Fibroblast of the aortic adventitia (primary cell): ENCODE measurements around the gene CCDC34. TPM values are rescaled to one million over a fixed set of nuclear protein-coding genes. Genes with fewer than 3 reads are reported as not detected.

Source experiments
- DNase-seq: peaks from one replicate; pipeline ENCODE4 v3.0.0-alpha.2; 2010; ENCODE audit warnings: low read depth
- H3K4me3 ChIP-seq: 2 replicates; pipeline ENCODE4 v1.5.1; 2011; ENCODE audit warnings: low read depth, mild to moderate bottlenecking, control low read depth, low read length, moderate library complexity
- total RNA-seq: library from RNA; depleted of rRNA; stranded (reverse); fragments of >200 nt; gene quantifications from 2 replicates; pipeline ENCODE4 v1.2.3, GENCODE V29; 2012; ENCODE audit warnings: low replicate concordance
- TF ChIP-seq, protein P1 (sequence below): IDR thresholded peaks from 2 replicates; pipeline ENCODE4 v1.5.1; 2011; ENCODE audit warnings: mild to moderate bottlenecking, low read length, control low read depth, inconsistent platforms; ENCODE audit not compliant: insufficient read depth

Gene CCDC34
- total RNA-seq, 1 donor: 10.7 TPM

GRCh38 chr11:27394781-27395228 lies 31.8 kb upstream of the CCDC34 start:
- no peak for DNase-seq
- TF ChIP-seq, protein P1, sequence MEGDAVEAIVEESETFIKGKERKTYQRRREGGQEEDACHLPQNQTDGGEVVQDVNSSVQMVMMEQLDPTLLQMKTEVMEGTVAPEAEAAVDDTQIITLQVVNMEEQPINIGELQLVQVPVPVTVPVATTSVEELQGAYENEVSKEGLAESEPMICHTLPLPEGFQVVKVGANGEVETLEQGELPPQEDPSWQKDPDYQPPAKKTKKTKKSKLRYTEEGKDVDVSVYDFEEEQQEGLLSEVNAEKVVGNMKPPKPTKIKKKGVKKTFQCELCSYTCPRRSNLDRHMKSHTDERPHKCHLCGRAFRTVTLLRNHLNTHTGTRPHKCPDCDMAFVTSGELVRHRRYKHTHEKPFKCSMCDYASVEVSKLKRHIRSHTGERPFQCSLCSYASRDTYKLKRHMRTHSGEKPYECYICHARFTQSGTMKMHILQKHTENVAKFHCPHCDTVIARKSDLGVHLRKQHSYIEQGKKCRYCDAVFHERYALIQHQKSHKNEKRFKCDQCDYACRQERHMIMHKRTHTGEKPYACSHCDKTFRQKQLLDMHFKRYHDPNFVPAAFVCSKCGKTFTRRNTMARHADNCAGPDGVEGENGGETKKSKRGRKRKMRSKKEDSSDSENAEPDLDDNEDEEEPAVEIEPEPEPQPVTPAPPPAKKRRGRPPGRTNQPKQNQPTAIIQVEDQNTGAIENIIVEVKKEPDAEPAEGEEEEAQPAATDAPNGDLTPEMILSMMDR: no peak
- H3K4me3 ChIP-seq: no peak overlapping the region

- H3K4me3 ChIP-seq: no peak overlapping the region
- DNase-seq: peak; percentile 96
- TF ChIP-seq, protein P1: no peak
Measured at GRCh38 chr11:27392278-27393114, 29.5 kb upstream of the CCDC34 start.

DNA sequence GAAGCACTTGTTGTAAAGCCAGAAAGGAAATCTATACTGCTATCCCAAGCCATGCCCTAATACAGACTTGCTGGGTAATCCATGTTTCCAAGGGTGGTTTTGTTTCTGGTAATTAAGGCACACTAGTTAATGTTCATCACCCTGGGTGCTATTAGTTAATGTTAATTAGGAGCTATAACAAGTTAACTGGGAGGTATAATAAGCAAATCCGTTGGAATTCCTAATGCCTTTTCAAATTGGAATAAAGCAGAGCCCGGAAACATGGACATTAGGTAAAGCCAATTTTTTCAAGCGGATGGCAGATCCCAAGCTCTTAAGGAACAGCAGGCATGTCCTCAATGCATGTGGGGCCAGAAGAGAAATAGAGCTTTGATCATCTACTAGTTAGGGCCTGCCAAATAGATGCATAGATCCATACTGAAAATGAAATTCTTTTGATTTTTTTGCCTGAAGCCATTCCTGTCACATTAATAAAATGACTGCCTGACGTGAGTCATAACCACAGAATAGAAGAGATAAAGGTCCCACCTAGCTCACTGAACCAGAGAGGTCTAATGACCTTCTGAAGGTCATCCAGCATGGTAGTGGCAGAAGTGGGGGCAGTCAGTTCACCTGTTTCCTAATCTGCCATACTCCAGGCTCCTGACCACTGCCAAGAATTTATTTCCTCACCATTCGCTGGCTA lies 28.5 kb upstream of the CCDC34 start:
- TF ChIP-seq, protein P1: no peak
- no peak for DNase-seq
- H3K4me3 ChIP-seq: no peak overlapping the region

- DNase-seq: peak; percentile 92
- no peak overlapping the region for H3K4me3 ChIP-seq
- TF ChIP-seq, protein P1: peak; percentile 3
Measured at GRCh38 chr11:27390318-27391295, 27.6 kb upstream of the CCDC34 start.

GRCh38 chr11:27388869-27389268 lies 25.9 kb upstream of the CCDC34 start:
- no peak overlapping the region for H3K4me3 ChIP-seq
- TF ChIP-seq, protein P1: no peak
- peak; percentile 48 for DNase-seq

- TF ChIP-seq, protein P1: no peak
- no peak overlapping the region for H3K4me3 ChIP-seq
- DNase-seq: no peak
Measured at GRCh38 chr11:27388001-27388400, 25.0 kb upstream of the CCDC34 start.
